SK-MEL-5 (cell line): Measurements from ENCODE around the gene CD1B. TPM values are rescaled to one million over a fixed set of nuclear protein-coding genes. Genes with fewer than 3 reads are reported as not detected.
"Not testable (repeated sequence)": the region's sequence is repeated elsewhere in the genome, so short reads cannot be mapped to it uniquely, and the experiment has no call there.

Experiments used
- DNase-seq: peaks from one replicate; pipeline ENCODE4 v3.0.0-alpha.2; 2016; ENCODE audit warnings: low read depth, low spot score
- in situ Hi-C: cut with HindIII; loops from 2 replicates; pipeline ENCODE4 v1.10.0; 2016; ENCODE audit warnings: low sequenced_read_pairs, high pct_unique_total_duplicates, low pct_unique_long_range_greater_than_20kb
- polyA plus RNA-seq, 2 experiments: library from polyadenylated mRNA; depleted of rRNA; stranded (reverse); fragments of >200 nt; gene quantifications; 2 replicates each; pipeline ENCODE4 v1.2.3, GENCODE V29; 2015
- total RNA-seq: library from RNA; depleted of rRNA; stranded (reverse); fragments of >200 nt; shearing (Covaris generic); gene quantifications from 2 replicates; pipeline ENCODE4 v1.2.3, GENCODE V29; 2014; rRNA removed

The CD1B gene
- not detected in 2 replicates for total RNA-seq
- not detected in 2 replicates for polyA plus RNA-seq (2015; cell fraction: cytosol; rRNA removed)
- polyA plus RNA-seq (2015; cell fraction: nucleus; rRNA removed) = not detected in 2 replicates

GRCh38 chr1:158331481-158332150 lies at the start of gene CD1B:
Gene CD1B (minus strand): TSS chr1:158331531. CDS start chr1:158331423, 108 bp downstream.
- in situ Hi-C loops = no loop called here
- no peak for DNase-seq

GRCh38 chr1:158374860-158375259 lies 43.5 kb upstream of the CD1B start:
- in situ Hi-C loops = no loop called here
- no peak for DNase-seq

GRCh38 chr1:158374101-158374500 lies 42.8 kb upstream of the CD1B start:
- in situ Hi-C loops, DNase-seq: not testable (repeated sequence)

- no peak for DNase-seq
- in situ Hi-C loops = no loop called here
Measured at GRCh38 chr1:158371188-158371953, 40.0 kb upstream of the CD1B start.

GRCh38 chr1:158366783-158367182 lies 35.5 kb upstream of the CD1B start:
- in situ Hi-C loops = no loop called here
- DNase-seq = no peak

GRCh38 chr1:158362941-158363340 lies 31.6 kb upstream of the CD1B start:
- in situ Hi-C loops = no loop called here
- DNase-seq = no peak

GRCh38 chr1:158362482-158362881 lies 31.2 kb upstream of the CD1B start:
- in situ Hi-C loops = no loop called here
- DNase-seq = no peak

GRCh38 chr1:158357441-158357840 lies 26.1 kb upstream of the CD1B start:
- in situ Hi-C loops = no loop called here
- DNase-seq = no peak

GRCh38 chr1:158356616-158357015 lies 25.3 kb upstream of the CD1B start:
- no peak for DNase-seq
- in situ Hi-C loops = no loop called here

GRCh38 chr1:158355773-158356285 lies 24.5 kb upstream of the CD1B start:
- no peak for DNase-seq
- in situ Hi-C loops = no loop called here

- in situ Hi-C loops = no loop called here
- DNase-seq = no peak
Measured at GRCh38 chr1:158354255-158354654, 22.9 kb upstream of the CD1B start.

GRCh38 chr1:158353303-158354075 lies 22.2 kb upstream of the CD1B start, which contains the start of gene CD1E:
Gene CD1E (plus strand): TSS chr1:158353894. CDS start chr1:158353989, 95 bp downstream.
- in situ Hi-C loops = no loop called here
- no peak for DNase-seq

GRCh38 chr1:158348946-158349345 lies 17.6 kb upstream of the CD1B start:
- in situ Hi-C loops, DNase-seq: not testable (repeated sequence)

- in situ Hi-C loops, DNase-seq: not testable (repeated sequence)
Measured at GRCh38 chr1:158336413-158336812, 5.1 kb upstream of the CD1B start.

- no peak for DNase-seq
- in situ Hi-C loops = no loop called here
Measured at GRCh38 chr1:158335213-158335532, 3.8 kb upstream of the CD1B start.

- in situ Hi-C loops = no loop called here
- DNase-seq = no peak
Measured at GRCh38 chr1:158334526-158335212, 3.3 kb upstream of the CD1B start.

- no peak for DNase-seq
- in situ Hi-C loops = no loop called here
Measured at GRCh38 chr1:158333405-158334155, 2.2 kb upstream of the CD1B start.
